Pancreas (tissue), 10 donors: ENCODE measurements around the gene ZSWIM6. TPM values are rescaled to one million over a fixed set of nuclear protein-coding genes. Genes with fewer than 3 reads are reported as not detected.
"Not testable (repeated sequence)": the region's sequence is repeated elsewhere in the genome, so short reads cannot be mapped to it uniquely, and the experiment has no call there.

ENCODE experiments used
- ATAC-seq, 4 donors: fragments of 200-7000 bp; cut with Tn5 transposase; one replicate each; pipeline versions ENCODE4 v1.8.0 to v1.9.1; 2020; ENCODE audit warnings: mild to moderate bottlenecking in 4 of 4, moderate library complexity in 4 of 4
- DNase-seq, 6 donors: peaks; one replicate each; pipeline ENCODE4 v3.0.0-alpha.2; 2020
- FAIRE-seq: peaks from 2 replicates; lab custom pipeline; 2012; peaks lifted over from hg19 to GRCh38; lab: Jason Lieb, UNC
- H3K27ac ChIP-seq, 4 donors: fragments of 200-600 bp; sonication (generic); 1 replicate in 3 of 4; 2 replicates in 1 of 4; pipeline versions ENCODE4 v1.5.0 to v1.8.0; 2020
- H3K27me3 ChIP-seq, 4 donors: fragments of 200-600 bp; one replicate each; pipeline ENCODE4 v1.8.0; 2021
- H3K36me3 ChIP-seq, 3 donors: fragments of 200-600 bp; sonication (generic) in 1 of 3; one replicate each; pipeline versions ENCODE4 v1.5.0 to v1.8.0; 2020 to 2021
- H3K4me1 ChIP-seq, 3 donors: fragments of 200-600 bp; one replicate each; pipeline ENCODE4 v1.8.0; 2021
- H3K4me3 ChIP-seq, 4 donors: fragments of 200-600 bp; sonication (generic) in 2 of 4; one replicate each; pipeline versions ENCODE4 v1.5.0 to v1.8.0; 2020 to 2021
- H3K9me3 ChIP-seq, 4 donors: fragments of 200-600 bp; one replicate each; pipeline ENCODE4 v1.8.0; 2021
- CTCF ChIP-seq, 4 donors: fragments of 200-600 bp; sonication (generic) in 3 of 4; IDR thresholded peaks; one replicate each; pipeline versions ENCODE4 v1.5.0 to v1.8.0; 2021; ENCODE audit warnings: antibody characterized with exemption in 4 of 4
- WGBS, 2 donors: extraction: QIAGEN DNeasy Blood & Tissue Kit; methylation state at CpG; one replicate each; pipeline ENCODE4 v1.1.7; 2013; 5-methylcytosine and 5-hydroxymethylcytosine counted together
- intact Hi-C, 3 donors: fragments of 100-400 bp; cut with DNase I; formaldehyde crosslinking; loops; one replicate each; pipeline versions ENCODE4 v1.11.1 to v1.14.2; 2022
- polyA plus RNA-seq, 2 donors: library from polyadenylated mRNA; stranded (reverse); fragments of 200-250 nt; gene quantifications; one replicate each; pipeline ENCODE4 v1.2.3, GENCODE V29; 2013
- total RNA-seq, 6 donors: library from RNA; stranded (reverse); fragmentation: NEBNext Ultra II Directional in 4 of 6; extraction: Animal tissue kit (Norgen Biotek cat#: 25700) in 4 of 6; gene quantifications; one replicate each; pipeline versions ENCODE4 v1.2.1 to v1.2.4, GENCODE V29; 2021 to 2023
- donor health status: healthy with polysubstance abuse.
- donor health status: DM: no; HTN: no; CAD: no; lungs with moderate emphysema.
- donor health status: DM: no; HTN: no; CAD: no.
- donor health status: control.
- donor health status: control.
- donor health status: Bipolar disorder and iron deficiency.
- donor health status: DM: yes; HTN: yes; CAD: no.
- donor health status: DM: no; HTN: no; CAD: no.
- donor health status: DM: no; HTN: no; CAD: no.
- donor health status: DM: yes; HTN: yes; CAD: no.

Gene ZSWIM6
- total and polyA plus RNA-seq, 8 donors, result 3.6 to 12.9 (median 6.2) TPM

DNA sequence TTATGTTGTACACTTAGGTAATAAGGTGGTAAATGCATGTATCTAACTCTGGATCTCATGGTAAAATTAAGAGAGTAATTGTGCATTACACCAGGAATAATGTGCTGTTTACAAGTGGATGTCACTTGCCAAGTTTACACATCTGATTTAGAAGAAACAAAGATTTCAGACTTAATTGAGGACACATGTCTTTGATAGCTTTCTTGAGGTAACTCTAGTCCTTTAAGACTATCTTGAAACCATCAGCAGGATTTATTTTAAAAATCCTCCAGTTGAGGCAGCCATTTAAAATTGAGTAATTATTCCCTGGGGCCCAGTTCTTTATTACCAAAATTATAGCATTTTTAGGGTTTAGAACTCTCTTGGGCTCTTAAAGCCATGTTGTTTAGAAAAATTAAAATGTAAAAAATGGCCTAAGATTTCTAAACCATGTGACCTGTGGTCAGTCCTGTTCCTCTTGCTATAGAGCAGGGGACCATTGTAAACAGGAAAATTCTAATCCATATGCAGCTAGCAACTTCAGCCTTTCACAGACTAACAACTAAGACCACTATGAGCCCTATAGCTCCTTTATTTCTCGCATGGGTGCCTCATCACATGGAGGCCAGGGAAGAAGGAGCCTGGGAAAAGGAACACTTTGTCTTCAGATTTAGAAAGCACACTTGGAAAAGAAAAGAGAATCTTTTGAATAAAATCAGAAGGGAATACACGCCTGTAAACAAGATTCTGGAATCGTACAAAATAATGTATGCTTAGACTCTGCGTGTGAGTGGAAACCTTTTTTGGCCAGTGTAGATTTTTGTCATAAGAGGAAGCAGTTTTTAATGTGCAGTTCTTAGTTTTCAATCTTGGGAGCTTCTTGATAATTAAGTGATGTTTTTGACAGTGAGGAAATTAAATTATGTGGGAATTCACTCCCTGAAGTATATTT, 71.2 kb downstream of the ZSWIM6 start:
- FAIRE-seq (no peak), ATAC-seq (no peak), DNase-seq (no peak)
- Histone ChIP-seq H3K4me1 (peaks cover 0 to 28% (median 25%) of the 10 kb centered on the region in 3 donors), H3K27ac (no peak overlapping the region), H3K27me3 (no peaks in the 10 kb centered on the region), H3K9me3 (no peaks in the 10 kb centered on the region), H3K4me3 (no peak overlapping the region), H3K36me3 (no peaks in the 10 kb centered on the region)
- no peak for TF ChIP-seq CTCF (IDR thresholded peaks at IDR 0.05)
- intact Hi-C loops, result no loop called here
- WGBS, 2 donors, result 84 to 94% methylated on average over 4 of the region's 4 CpGs

DNA sequence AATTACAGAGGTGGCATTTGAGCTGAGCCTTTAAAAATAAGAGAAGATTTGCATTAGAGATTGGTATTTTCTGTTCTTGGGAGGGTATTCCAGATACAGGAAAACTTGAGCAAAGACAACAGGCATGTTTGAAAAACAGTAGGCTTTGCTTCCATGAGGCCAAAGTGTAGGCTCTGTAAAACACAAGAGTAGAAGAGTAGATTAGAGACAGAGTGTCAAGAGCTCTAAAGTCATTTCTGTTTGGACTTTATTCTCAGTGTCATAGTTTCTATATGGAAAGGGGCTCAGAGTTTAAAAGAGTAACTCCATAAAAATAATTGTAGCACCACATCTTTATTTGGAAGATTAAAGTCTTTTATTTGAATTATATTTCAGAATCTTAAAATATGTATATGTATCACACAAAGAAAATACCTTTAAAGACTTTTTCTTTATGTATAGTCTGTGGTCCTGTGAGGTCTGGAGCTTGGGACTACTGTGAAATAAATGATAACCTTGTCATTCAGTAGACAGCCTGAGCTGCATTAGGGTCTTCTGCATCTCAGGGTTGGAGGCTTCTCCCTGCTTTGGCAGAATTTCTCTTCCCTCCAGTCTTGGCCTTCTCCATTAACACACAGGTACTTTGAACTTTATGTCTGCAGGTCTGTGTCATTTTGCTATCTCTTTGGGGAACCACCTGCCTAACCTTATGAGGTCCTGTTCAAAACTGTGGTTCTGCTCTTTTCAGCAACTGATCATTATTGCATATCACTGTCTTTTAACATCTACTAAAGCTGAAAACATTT, 73.6 kb downstream of the ZSWIM6 start:
- no peak for ATAC-seq
- no peak overlapping the region for H3K4me3 ChIP-seq
- peaks cover 0 to 42% (median 25%) of the 10 kb centered on the region in 3 donors for H3K4me1 ChIP-seq
- TF ChIP-seq CTCF (IDR thresholded peaks at IDR 0.05), result no peak
- FAIRE-seq, result no peak
- intact Hi-C loops, result no loop called here
- DNase-seq, result no peak
- H3K9me3 ChIP-seq, result no peaks in the 10 kb centered on the region
- H3K27me3 ChIP-seq, result no peaks in the 10 kb centered on the region
- no peak overlapping the region for H3K27ac ChIP-seq
- no peaks in the 10 kb centered on the region for H3K36me3 ChIP-seq

DNA sequence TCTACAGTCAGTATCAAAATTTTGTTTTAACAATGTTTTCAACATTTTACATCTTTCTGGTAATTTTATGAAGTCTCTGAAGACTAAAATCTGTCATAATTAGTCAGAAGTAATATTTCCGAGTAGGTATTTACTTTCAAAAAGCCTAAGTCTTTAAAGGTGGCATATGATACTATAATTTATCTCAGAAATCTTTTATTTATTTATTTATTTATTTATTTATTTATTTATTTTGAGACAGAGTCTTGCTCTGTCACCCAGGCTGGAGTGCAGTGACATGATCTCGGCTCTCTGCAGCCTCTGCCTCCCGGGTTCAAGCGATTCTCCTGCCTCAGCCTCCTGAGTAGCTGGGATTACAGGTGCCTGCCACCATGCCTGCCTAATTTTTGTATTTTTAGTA, 74.4 kb downstream of the ZSWIM6 start:
- H3K27ac ChIP-seq, DNase-seq, intact Hi-C loops, ATAC-seq, FAIRE-seq, H3K27me3 ChIP-seq, H3K36me3 ChIP-seq, H3K9me3 ChIP-seq, H3K4me3 ChIP-seq: not testable (repeated sequence)
- WGBS, 2 donors, result 88 to 91% methylated on average over 4 of the region's 4 CpGs
- H3K4me1 ChIP-seq, result peaks cover 0 to 39% (median 23%) of the 10 kb centered on the region in 3 donors

DNA sequence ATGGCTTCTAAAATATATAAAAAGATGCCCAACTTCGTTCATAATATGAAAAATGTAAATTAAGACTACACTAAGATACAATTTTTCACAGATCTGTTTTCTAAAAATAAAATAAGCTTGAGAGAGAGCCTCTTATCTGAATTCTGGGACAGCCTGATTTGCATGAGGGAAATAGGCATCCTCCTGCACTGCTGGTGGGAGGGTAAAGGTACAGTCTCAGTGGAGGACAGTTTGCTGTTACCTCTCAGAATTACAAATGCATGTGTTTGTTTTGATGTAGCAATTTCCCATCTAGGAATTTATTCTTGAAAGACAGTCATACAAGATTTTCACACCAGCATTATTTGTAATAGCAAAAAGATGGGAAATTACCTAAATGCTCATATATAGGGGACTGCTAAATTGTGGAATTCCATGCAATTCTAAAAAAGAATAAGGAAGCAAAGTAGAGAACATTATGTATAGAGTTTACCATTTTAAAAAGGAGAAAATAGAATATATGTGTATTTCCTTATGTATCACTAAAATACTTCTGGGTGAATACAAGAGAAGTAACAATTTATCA, 75.7 kb downstream of the ZSWIM6 start:
- no peak overlapping the region for H3K4me3 ChIP-seq
- H3K9me3 ChIP-seq, result no peaks in the 10 kb centered on the region
- no peak for ATAC-seq
- H3K27ac ChIP-seq, result peak overlapping the region in 1 of 4 donors; percentile 14
- no peak for FAIRE-seq
- H3K27me3 ChIP-seq, result no peaks in the 10 kb centered on the region
- TF ChIP-seq CTCF (IDR thresholded peaks at IDR 0.05), result no peak
- DNase-seq, result no peak
- peaks cover 0 to 26% (median 10%) of the 10 kb centered on the region in 3 donors for H3K4me1 ChIP-seq
- 52 to 56% methylated on average over 1 of the region's 1 CpG for WGBS, 2 donors
- H3K36me3 ChIP-seq, result no peaks in the 10 kb centered on the region
- intact Hi-C loops, result no loop called here
